Eye (tissue), 1 donor: ENCODE data around the gene ZNF839.
"Not testable (repeated sequence)": the region's sequence is repeated elsewhere in the genome, so short reads cannot be mapped to it uniquely, and the experiment has no call there.

ENCODE experiments used
- DNase-seq: peaks from one replicate; pipeline ENCODE4 v3.0.0-alpha.2; 2015

Gene ZNF839

GRCh38 chr14:102342238-102342637, 22.7 kb downstream of the ZNF839 start:
- peak; percentile 27 for DNase-seq

GRCh38 chr14:102344084-102344483, 24.5 kb downstream of the ZNF839 start:
- DNase-seq = no peak

- DNase-seq = no peak
These were observed 24.9 kb downstream of the ZNF839 start for GRCh38 chr14:102344485-102344884.

DNA sequence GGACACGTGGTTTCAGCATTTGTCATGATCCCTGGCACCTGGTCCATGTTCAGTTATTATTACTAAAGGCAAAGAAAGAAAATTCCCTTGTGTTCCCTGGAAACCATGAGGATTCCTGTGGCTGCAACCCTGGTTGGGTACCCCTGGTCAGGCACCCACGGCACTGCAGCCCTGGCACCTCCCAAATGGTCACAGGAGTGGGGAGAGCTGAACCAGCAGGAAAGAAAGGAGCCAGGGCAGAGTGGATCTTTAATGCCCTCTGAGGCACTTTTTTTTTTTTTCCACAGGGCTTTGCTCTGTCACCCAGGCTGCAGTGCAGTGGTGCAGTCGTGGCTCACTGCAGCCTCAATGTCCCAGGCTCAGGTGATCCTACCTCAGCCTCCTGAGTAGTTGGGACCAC, 25.7 kb downstream of the ZNF839 start:
- DNase-seq = no peak

- no peak for DNase-seq
These were observed 27.1 kb downstream of the ZNF839 start for GRCh38 chr14:102346645-102347044.

- no peak for DNase-seq
These were observed 28.8 kb downstream of the ZNF839 start for GRCh38 chr14:102348376-102348775.

GRCh38 chr14:102351023-102351422, 31.5 kb downstream of the ZNF839 start:
- DNase-seq = no peak

DNA sequence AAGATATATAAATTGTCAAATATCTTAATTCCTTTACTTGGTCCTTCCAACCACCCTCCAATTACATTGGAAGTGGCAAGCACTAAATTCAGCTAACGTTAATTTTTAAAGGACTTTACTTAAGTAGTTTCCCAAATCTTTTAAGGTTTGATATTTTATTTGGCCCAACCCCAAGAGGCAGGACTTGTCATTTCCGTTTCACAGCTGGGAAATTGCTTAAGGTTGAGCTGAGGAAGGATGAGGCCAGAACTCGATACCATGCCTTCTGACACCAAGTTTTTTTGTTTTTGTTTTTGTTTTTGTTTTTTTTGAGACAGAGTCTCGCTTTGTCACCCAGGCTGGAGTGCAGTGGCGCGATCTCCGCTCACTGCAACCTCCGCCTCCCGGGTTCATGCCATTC, 32.0 kb downstream of the ZNF839 start:
- DNase-seq = not testable (repeated sequence)

- no peak for DNase-seq
These were observed 32.7 kb downstream of the ZNF839 start for GRCh38 chr14:102352213-102352612.

GRCh38 chr14:102353126-102353619, 33.6 kb downstream of the ZNF839 start:
- DNase-seq = no peak

- DNase-seq = no peak
These were observed 36.7 kb downstream of the ZNF839 start for GRCh38 chr14:102356280-102356679.

DNA sequence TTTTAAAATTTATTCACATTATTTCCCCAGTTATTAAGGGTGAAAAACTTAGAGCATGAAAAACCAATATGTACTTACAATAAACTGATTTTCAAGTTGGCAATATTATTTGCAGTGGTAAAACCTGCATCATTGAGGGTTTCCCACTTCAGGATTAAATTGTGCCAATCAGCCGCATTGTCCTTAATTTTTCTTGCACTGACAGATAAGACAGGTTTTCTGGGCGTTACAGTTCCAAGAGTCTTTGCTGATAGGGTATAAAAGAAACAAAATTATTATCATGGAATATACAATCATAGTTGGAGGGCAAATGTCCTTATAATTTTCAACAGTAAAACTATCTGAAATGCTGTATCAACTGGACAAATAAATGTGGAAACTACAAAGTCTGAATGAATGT, 39.8 kb downstream of the ZNF839 start:
- no peak for DNase-seq

DNA sequence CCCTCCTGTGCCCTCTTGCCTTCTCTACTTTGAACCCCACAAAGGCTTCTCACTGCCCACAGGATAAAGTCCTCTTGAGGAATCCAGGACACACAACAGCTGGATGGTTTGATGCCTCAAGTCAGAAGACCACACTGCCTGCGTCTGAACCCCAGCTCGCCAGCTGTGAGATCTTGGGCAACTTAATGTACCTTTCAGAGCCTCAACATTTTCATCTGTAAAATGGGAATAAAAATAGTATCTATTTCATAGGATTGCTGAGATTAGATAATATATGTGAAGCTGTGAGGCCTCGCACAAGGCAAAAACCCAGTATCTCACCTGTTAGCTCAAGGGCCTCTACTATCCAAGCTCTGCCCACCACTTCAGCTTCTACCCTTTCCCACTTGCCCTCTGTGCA, 40.8 kb downstream of the ZNF839 start:
- DNase-seq = no peak

DNA sequence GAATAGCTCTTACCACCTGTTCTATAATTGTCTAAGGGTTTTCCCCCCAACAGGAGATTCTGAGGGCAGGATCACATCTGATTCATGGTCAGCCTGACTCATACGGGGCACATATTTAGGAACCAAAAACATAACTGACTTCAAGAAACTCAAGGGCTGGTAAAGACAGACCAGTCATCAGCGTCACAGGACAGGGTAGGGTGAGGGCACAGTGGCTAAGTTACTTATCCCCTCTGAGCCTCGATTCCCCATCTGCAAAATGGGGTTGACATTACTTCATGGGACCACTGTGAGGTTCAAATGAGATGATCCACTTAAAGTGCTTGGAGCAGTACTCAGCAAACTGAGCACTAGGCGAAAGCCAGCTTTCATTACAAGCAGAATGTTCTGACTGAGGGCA, 42.5 kb downstream of the ZNF839 start:
- no peak for DNase-seq

GRCh38 chr14:102362545-102363181, 43.1 kb downstream of the ZNF839 start, which contains the start of the genes CINP and TECPR2:
Gene CINP, minus strand, starts transcription at chr14:102362890. Its CDS starts 39 bp downstream, at chr14:102362851.
Gene TECPR2, plus strand, starts transcription at chr14:102362941. Its CDS starts 13,781 bp downstream, at chr14:102376722.
- peak; percentile 98 for DNase-seq

- peak; percentile 76 for DNase-seq
These were observed 43.8 kb downstream of the ZNF839 start for GRCh38 chr14:102363182-102363943.

DNA sequence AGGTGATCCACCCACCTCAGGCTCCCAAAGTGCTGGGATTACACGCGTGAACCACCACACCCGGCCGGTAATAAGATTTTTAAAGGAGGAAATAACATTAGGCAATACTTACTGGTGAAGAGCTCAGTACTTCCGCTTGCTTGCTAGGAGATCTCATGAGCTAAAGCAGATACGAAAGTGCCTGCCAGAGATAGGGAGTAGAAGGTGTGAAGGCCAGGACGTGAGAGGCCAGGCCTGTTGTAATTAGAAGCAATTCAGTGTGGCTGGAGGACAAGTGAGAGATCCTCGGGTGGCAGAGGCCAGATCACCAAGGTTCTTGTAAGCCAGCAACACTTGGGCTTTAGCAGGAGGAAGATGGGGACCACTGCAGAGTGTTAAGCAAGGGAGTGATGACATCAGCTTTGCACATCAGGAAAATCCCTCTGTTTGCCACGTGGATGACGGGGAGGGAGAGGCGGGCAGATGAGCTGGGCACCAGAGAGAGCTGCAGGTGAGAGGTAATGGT, 50.8 kb downstream of the ZNF839 start:
- DNase-seq = no peak

- DNase-seq = no peak
These were observed 51.8 kb downstream of the ZNF839 start for GRCh38 chr14:102371361-102371760.

DNA sequence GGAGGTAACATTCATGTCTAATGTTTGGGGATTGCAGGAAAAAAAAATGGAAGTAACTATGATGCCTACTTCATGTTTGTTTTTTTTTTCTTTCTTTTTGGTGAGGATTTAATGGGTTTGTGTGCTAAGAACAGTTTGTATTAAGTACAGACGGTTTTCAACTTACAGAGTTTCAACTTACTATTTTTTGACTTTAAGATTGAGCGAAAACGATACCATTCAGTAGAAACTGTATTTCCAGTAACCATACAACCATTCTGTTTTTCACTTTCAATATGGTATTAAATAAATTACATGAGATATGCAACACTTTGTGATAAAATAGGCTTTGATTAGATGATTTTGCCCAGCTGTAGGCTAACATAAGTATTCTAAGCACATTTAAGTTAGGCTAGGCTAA, 53.6 kb downstream of the ZNF839 start:
- no peak for DNase-seq

GRCh38 chr14:102374264-102374663, 54.7 kb downstream of the ZNF839 start:
- DNase-seq = no peak

DNA sequence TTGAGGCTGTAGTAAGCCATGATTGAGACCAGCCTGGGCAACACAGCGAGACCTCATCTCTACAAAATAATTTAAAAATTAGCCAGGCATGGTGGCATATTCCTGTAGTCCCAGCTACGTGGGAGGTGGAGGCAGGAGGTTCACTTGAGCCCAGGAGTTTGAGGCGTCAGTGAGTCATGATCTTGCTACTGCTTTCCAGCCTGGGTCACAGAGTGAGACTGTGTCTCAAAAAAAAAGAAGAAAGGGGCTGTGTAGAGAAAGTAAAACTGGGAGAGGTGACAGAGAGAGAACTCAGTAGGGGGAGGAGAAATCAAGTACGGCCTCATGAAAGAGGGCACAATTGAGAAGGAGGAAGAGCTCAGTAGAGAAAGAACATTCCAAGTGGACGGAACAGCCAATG, 55.6 kb downstream of the ZNF839 start:
- DNase-seq = no peak

DNA sequence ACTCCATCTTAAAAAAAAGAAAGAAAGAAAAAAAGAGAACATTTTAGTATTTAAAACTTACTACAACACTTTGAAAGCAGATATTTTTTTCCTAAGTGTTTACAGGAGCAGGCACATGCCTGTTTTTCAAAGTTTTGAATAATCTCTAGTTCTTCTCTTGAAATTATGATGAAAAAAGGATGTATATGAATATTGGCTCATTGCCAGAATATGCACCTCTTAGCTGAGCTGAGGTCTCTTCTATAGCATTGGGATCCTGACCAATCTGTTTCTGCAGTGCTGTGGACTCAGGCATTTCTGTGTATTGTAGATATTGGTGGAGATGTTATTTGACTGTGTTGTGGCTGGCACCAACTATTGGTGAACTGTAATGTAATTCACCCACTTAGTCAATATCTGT, 58.1 kb downstream of the ZNF839 start:
- DNase-seq = no peak

- DNase-seq = no peak
These were observed 59.3 kb downstream of the ZNF839 start for GRCh38 chr14:102378830-102379229.

GRCh38 chr14:102387086-102387485, 67.5 kb downstream of the ZNF839 start:
- DNase-seq = no peak
